ENCODE measurements around the gene KMT5C. TPM values are rescaled to one million over a fixed set of nuclear protein-coding genes. Genes with fewer than 3 reads are reported as not detected.

KMT5C gene
- total RNA-seq, 1 experiment from 2014 or later: 12.9 TPM

DNA sequence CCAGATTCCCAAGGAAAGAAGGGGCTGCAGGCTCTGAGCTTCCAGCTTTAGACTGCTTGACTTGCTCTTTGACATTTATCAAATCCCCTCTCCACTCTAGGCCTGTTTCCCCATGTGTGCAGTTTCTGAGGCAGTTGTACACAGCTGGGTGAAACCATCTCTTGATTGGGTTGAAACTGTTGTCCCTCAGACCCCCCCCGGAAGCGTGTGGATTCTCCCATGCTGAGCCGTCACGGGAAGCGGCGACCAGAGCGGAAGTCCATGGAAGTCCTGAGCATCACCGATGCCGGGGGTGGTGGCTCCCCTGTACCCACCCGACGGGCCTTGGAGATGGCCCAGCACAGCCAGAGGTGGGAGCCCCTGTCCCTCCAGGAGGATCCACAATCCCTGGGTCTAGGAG lies 36.2 kb upstream of the KMT5C start:
- intact Hi-C loops (cut with micrococcal nuclease): loop anchor here (2.0 kb wide), 1 partner anchor 35 kb away; the partner anchor contains the start of gene KMT5C
- H3K36me3 Mint-ChIP-seq (ENCODE audit: insufficient read depth, unreplicated experiment): no peaks in the 10 kb centered on the region
- ChIA-PET POLR2A (interaction anchor here (0.7 to 3.0 kb wide), 6 partner anchors 24 to 115 kb away, joined by 3 to 23 read pairs (median 4); partner anchors contain the start of gene KMT5C), CTCF (interaction anchor here (0.6 to 4.2 kb wide), 18 partner anchors 9 to 799 kb away, joined by 3 to 58 read pairs (median 8); partner anchors contain the start of genes KMT5C, TMEM150B and TMEM238)
- no peaks in the 10 kb centered on the region for H3K9me3 Mint-ChIP-seq (ENCODE audit: unreplicated experiment)
- no peak overlapping the region for H3K4me3 Mint-ChIP-seq (ENCODE audit: unreplicated experiment)
- H3K27me3 Mint-ChIP-seq (ENCODE audit: insufficient read depth, unreplicated experiment): no peaks in the 10 kb centered on the region
- no peak overlapping the region for H3K27ac Mint-ChIP-seq (ENCODE audit: low read depth, unreplicated experiment)
- H3K4me1 Mint-ChIP-seq (ENCODE audit: insufficient read depth, unreplicated experiment): no peaks in the 10 kb centered on the region
- BruUV-seq (replicated peaks): no TSS peak
- no peak for DNase-seq (ENCODE audit: unreplicated experiment)
- TF ChIP-seq, protein P1, sequence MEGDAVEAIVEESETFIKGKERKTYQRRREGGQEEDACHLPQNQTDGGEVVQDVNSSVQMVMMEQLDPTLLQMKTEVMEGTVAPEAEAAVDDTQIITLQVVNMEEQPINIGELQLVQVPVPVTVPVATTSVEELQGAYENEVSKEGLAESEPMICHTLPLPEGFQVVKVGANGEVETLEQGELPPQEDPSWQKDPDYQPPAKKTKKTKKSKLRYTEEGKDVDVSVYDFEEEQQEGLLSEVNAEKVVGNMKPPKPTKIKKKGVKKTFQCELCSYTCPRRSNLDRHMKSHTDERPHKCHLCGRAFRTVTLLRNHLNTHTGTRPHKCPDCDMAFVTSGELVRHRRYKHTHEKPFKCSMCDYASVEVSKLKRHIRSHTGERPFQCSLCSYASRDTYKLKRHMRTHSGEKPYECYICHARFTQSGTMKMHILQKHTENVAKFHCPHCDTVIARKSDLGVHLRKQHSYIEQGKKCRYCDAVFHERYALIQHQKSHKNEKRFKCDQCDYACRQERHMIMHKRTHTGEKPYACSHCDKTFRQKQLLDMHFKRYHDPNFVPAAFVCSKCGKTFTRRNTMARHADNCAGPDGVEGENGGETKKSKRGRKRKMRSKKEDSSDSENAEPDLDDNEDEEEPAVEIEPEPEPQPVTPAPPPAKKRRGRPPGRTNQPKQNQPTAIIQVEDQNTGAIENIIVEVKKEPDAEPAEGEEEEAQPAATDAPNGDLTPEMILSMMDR (IDR thresholded peaks at IDR 0.05; ENCODE audit: unreplicated experiment): no peak

DNA sequence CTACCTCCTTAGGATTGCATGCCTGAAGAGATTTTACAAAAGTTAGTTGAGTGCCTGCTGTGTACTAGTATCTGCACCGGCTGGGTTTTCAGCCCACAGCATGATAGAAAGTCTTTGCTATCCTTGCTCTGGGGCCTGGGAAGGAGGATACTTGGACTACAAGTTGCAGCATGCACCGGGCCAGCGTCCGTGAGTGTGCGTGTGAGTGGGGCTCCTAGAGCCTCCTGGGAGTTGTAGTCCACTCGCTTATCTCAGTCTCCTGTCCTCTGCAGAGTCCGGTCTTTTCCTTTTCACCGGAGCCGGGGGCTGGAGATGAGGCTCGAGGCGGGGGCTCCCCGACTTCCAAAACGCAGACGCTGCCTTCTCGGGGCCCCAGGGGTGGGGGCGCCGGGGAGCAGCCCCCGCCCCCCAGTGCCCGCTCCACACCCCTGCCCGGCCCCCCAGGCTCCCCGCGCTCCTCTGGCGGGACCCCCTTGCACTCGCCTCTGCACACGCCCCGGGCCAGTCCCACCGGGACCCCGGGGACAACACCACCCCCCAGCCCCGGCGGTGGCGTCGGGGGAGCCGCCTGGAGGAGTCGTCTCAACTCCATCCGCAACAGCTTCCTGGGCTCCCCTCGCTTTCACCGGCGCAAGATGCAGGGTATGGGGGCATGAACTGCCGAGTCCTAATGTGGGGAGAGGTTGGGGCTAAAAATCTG lies 35.2 kb upstream of the KMT5C start:
- CTCF ChIA-PET: interaction anchor here (2.4 to 4.2 kb wide), 2 partner anchors 12 to 35 kb away, joined by 11 to 50 read pairs; partner anchors contain the start of gene KMT5C
- TF ChIP-seq, protein P1 (IDR thresholded peaks at IDR 0.05; ENCODE audit: unreplicated experiment): no peak
- H3K27ac Mint-ChIP-seq (ENCODE audit: low read depth, unreplicated experiment): no peak overlapping the region
- no peaks in the 10 kb centered on the region for H3K27me3 Mint-ChIP-seq (ENCODE audit: insufficient read depth, unreplicated experiment)
- no peak overlapping the region for H3K4me3 Mint-ChIP-seq (ENCODE audit: unreplicated experiment)
- intact Hi-C loops (cut with micrococcal nuclease): loop anchor here (1.0 kb wide), 1 partner anchor 81 kb away; the partner anchor contains the start of gene RPL28
- H3K36me3 Mint-ChIP-seq (ENCODE audit: insufficient read depth, unreplicated experiment): no peaks in the 10 kb centered on the region
- DNase-seq (ENCODE audit: unreplicated experiment): peak; percentile 68
- H3K9me3 Mint-ChIP-seq (ENCODE audit: unreplicated experiment): no peaks in the 10 kb centered on the region
- H3K4me1 Mint-ChIP-seq (ENCODE audit: insufficient read depth, unreplicated experiment): no peaks in the 10 kb centered on the region
- BruUV-seq (replicated peaks): no TSS peak
- POLR2A ChIA-PET: interaction anchor here (1.2 kb wide), 1 partner anchor 34 kb away, joined by 3 read pairs; no protein-coding TSS in a partner anchor

DNA sequence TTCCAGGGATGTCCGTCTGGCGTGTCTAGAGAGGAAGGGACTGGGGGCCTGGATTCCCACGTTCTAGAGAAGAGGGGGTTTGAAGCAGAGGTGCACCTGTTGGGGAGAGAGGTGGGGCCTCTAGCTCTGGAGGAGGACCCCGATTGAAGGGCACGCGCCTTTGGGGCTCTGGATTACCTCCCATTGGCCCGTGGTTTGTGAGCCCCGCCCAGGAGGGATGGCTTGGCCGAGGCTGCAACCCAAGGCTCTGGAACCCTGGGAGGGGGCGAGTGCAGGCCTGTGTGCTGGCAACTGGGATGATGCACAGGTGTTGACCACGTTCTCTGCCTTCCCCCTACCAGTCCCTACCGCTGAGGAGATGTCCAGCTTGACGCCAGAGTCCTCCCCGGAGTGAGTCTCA lies 34.7 kb upstream of the KMT5C start:
- Mint-ChIP-seq H3K4me1 (ENCODE audit: insufficient read depth, unreplicated experiment) (no peaks in the 10 kb centered on the region), H3K27ac (ENCODE audit: low read depth, unreplicated experiment) (no peak overlapping the region), H3K27me3 (ENCODE audit: insufficient read depth, unreplicated experiment) (no peaks in the 10 kb centered on the region), H3K36me3 (ENCODE audit: insufficient read depth, unreplicated experiment) (no peaks in the 10 kb centered on the region), H3K4me3 (ENCODE audit: unreplicated experiment) (no peak overlapping the region), H3K9me3 (ENCODE audit: unreplicated experiment) (no peaks in the 10 kb centered on the region)
- intact Hi-C loops (cut with micrococcal nuclease): loop anchor here (1.0 kb wide), 1 partner anchor 80 kb away; the partner anchor contains the start of gene RPL28
- no TSS peak for BruUV-seq (replicated peaks)
- ChIA-PET CTCF (interaction anchor here (2.4 kb wide), 1 partner anchor 34 kb away, joined by 11 read pairs; the partner anchor contains the start of gene KMT5C), POLR2A (interaction anchor here (1.2 to 1.4 kb wide), 2 partner anchors 34 to 82 kb away, joined by 3 read pairs; no protein-coding TSS in a partner anchor)
- TF ChIP-seq, protein P1 (IDR thresholded peaks at IDR 0.05; ENCODE audit: unreplicated experiment): no peak
- DNase-seq (ENCODE audit: unreplicated experiment): no peak

DNA sequence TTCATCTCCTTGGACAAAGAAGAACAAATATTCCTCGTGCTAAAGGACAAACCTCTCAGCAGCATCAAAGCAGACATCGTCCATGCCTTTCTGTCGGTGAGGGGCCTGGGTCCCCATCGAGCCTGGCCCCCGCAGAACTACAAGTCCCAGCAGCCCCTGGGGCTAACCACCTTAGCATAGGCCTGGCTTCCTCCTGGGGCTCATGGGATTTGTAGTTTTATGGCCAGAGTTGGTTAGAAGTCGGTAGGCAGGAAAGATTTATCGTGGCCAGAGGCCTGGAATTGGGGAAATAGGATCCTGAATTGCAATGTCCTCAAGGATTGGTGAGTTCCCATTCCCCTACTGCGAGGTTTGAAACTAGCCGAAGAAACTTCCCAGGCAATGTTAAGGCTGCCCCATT lies 34.2 kb upstream of the KMT5C start:
- no TSS peak for BruUV-seq (replicated peaks)
- Mint-ChIP-seq H3K36me3 (ENCODE audit: insufficient read depth, unreplicated experiment) (peaks cover 4% of the 10 kb centered on the region), H3K9me3 (ENCODE audit: unreplicated experiment) (no peaks in the 10 kb centered on the region), H3K4me1 (ENCODE audit: insufficient read depth, unreplicated experiment) (no peaks in the 10 kb centered on the region), H3K27ac (ENCODE audit: low read depth, unreplicated experiment) (no peak overlapping the region), H3K4me3 (ENCODE audit: unreplicated experiment) (no peak overlapping the region), H3K27me3 (ENCODE audit: insufficient read depth, unreplicated experiment) (no peaks in the 10 kb centered on the region)
- intact Hi-C loops (cut with micrococcal nuclease): no loop called here
- POLR2A ChIA-PET: interaction anchor here (0.7 to 1.4 kb wide), 4 partner anchors 28 to 81 kb away, joined by 3 to 6 read pairs (median 3); partner anchors contain the start of gene TMEM238
- TF ChIP-seq, protein P1 (IDR thresholded peaks at IDR 0.05; ENCODE audit: unreplicated experiment): no peak
- CTCF ChIA-PET: interaction anchor here (1.1 to 2.4 kb wide), 5 partner anchors 8 to 162 kb away, joined by 3 to 11 read pairs (median 3); partner anchors contain the start of gene KMT5C
- peak; percentile 46 for DNase-seq (ENCODE audit: unreplicated experiment)

All from MCF 10A (cell line).